ENCODE results near the gene PIPOX.

The PIPOX gene

GRCh38 chr17:29076722-29077121 is 33.8 kb downstream of the PIPOX start:
- no peak for TF ChIP-seq CTCF (IDR thresholded peaks at IDR 0.05; ENCODE audit: low read depth, low read length)
- DNase-seq (ENCODE audit: low read depth in 2 of 2) = no peak
- H3K4me3 ChIP-seq (replicated peaks in 1 of 2; ENCODE audit: low read depth in 2 of 2, low read length in 2 of 2) = no peak overlapping the region

DNA sequence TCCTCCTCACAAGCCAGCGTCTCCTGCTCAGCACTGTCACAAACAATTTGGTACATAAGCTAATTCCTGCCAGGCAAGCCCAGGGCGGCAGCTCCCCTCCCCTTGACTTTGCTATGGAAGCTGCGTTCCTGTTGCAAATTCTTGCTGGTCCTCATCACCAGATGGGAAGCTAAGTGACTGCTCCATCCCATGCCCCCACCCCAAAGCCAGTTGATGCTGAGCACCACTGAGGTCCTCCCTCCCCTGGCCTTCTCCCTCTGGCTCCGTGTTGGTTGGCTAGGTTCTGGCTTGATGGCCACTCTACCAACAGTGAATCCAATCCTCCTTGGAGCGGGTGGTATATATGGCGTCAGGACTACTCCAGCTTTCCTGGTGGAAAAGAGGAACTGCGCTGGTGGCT is 34.4 kb downstream of the PIPOX start:
- no peak for DNase-seq (ENCODE audit: low read depth in 2 of 2)
- no peak for TF ChIP-seq CTCF (IDR thresholded peaks at IDR 0.05; ENCODE audit: low read depth, low read length)
- no peak overlapping the region for H3K4me3 ChIP-seq (replicated peaks in 1 of 2; ENCODE audit: low read depth in 2 of 2, low read length in 2 of 2)

DNA sequence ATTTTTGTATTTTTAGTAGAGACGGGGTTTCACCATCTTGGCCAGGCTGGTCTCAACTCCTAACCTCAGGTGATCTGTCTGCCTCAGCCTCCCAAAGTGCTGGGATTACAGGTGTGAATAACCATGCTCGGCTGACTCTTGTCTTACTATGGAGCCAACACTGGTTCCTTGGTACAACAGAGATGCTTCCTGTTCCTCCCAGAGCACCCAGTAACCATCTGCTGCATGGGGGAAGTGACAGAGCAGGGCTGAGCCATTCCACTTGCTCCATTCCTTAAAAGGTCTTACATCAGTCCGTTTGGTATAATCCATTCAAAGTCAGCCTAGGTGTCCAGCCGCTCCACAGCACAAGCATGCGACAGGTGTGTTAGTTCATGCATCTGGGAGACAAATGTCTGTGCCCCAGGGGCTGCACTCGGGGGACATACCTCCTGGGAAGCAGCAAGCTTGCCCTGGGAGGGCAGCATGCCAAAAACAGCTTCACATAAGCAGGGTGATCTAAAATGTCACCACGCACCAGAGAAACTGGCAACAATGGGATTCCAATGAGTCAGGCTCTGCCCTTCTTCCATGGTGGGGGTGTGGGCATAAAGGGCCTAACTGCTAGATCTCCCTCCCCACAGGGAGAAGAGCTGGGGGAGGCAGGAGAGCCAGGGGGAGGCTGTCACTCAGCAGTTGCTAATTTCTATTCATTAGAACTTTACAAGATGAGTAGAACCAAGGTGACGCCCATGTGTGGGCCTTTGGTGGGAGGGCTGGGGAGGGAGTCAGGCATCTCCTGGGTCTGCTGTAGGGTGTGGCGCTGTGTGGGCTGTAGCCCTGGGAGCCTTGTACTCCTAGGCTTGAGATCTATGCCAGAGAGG is 35.5 kb downstream of the PIPOX start:
- no peak overlapping the region for H3K4me3 ChIP-seq (replicated peaks in 1 of 2; ENCODE audit: low read depth in 2 of 2, low read length in 2 of 2)
- peak; percentile 37 to 48 for DNase-seq (ENCODE audit: low read depth in 2 of 2)
- TF ChIP-seq CTCF (IDR thresholded peaks at IDR 0.05; ENCODE audit: low read depth, low read length) = no peak

DNA sequence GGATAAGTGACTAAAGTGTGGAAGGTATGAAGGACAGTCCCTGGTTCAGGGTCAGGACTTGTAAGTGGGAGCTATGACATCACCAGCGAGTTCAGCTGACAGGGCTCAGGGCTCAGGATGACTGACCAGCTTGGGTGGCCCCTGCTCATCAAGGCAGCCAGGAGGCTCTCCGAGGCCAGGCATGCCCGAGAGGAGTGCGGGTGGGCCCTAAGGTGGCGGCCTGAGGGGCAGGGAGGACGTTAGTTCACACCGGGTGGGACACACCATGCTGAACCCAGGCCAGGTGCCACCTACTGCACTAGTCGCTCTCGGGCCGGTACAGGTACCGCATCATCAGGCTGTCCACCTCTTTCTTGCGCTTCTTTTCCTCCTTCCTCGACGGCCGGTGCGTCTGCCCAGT is 36.5 kb downstream of the PIPOX start:
- no peak overlapping the region for H3K4me3 ChIP-seq (replicated peaks in 1 of 2; ENCODE audit: low read depth in 2 of 2, low read length in 2 of 2)
- no peak for DNase-seq (ENCODE audit: low read depth in 2 of 2)
- TF ChIP-seq CTCF (IDR thresholded peaks at IDR 0.05; ENCODE audit: low read depth, low read length) = no peak

- TF ChIP-seq CTCF (IDR thresholded peaks at IDR 0.05; ENCODE audit: low read depth, low read length) = no peak
- H3K4me3 ChIP-seq (replicated peaks in 1 of 2; ENCODE audit: low read depth in 2 of 2, low read length in 2 of 2) = no peak overlapping the region
- DNase-seq (ENCODE audit: low read depth in 2 of 2) = no peak
These were observed 36.9 kb downstream of the PIPOX start for GRCh38 chr17:29079887-29080286.

- TF ChIP-seq CTCF (IDR thresholded peaks at IDR 0.05; ENCODE audit: low read depth, low read length) = no peak
- H3K4me3 ChIP-seq (replicated peaks in 1 of 2; ENCODE audit: low read depth in 2 of 2, low read length in 2 of 2) = no peak overlapping the region
- no peak for DNase-seq (ENCODE audit: low read depth in 2 of 2)
These were observed 37.4 kb downstream of the PIPOX start for GRCh38 chr17:29080323-29080722.

DNA sequence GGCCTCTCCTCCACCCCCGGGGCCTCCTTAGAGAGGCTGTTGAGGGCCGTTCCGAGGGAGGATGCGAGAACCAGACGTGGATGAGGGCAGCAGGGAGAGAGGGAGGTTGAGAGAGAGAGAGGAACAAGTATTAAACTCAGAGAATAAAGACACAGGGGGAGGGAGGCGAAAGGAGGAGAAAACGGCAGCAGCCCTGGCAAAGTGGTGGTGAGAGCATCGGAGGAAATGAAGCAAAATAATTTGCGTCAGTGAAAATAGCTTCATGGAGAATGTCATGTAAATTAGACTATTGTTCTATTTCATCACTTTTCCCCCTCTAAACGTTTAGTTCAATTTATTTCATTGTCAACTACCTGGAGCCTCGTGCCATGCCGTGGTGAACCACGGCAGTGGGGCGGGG is 38.0 kb downstream of the PIPOX start:
- TF ChIP-seq CTCF (IDR thresholded peaks at IDR 0.05; ENCODE audit: low read depth, low read length) = no peak
- DNase-seq (ENCODE audit: low read depth in 2 of 2) = no peak
- H3K4me3 ChIP-seq (replicated peaks in 1 of 2; ENCODE audit: low read depth in 2 of 2, low read length in 2 of 2) = no peak overlapping the region

Measured in cardiac fibroblast (primary cell).